SK-N-SH treated with all-trans-retinoic acid at 6 μM for 48 hours (cell line): ENCODE results near the gene ANO6.
A peak's percentile ranks its signal among the peaks of the same experiment; 100 is the strongest.

Experiments used
- ATAC-seq: fragments of 200-7000 bp; cut with Tn5 transposase; 3 replicates; pipeline ENCODE4 v1.9.1; 2020; ENCODE audit warnings: mild to moderate bottlenecking, moderate library complexity
- ARNTL ChIP-seq: fragments of 450-650 bp; formaldehyde crosslinking; IDR thresholded peaks from 2 replicates; pipeline ENCODE4 v1.5.0; 2020; ENCODE audit warnings: low read depth, mild to moderate bottlenecking, moderate library complexity, borderline replicate concordance
- BACH2 ChIP-seq: fragments of 250-450 bp; sonication (Bioruptor Pico); IDR thresholded peaks from 2 replicates; pipeline ENCODE4 v1.9.0; 2021; ENCODE audit warnings: mild to moderate bottlenecking, borderline replicate concordance
- CSDC2 ChIP-seq: fragments of 250-450 bp; sonication (Bioruptor Pico); IDR thresholded peaks from 2 replicates; pipeline ENCODE4 v1.5.0; 2020; ENCODE audit warnings: mild to moderate bottlenecking, moderate library complexity
- ESRRG ChIP-seq: fragments of 250-450 bp; sonication (Bioruptor Pico); IDR thresholded peaks from 2 replicates; pipeline ENCODE4 v1.6.1; 2021; ENCODE audit warnings: mild to moderate bottlenecking
- GLIS3 ChIP-seq: fragments of 250-450 bp; sonication (Bioruptor Pico); IDR thresholded peaks from 2 replicates; pipeline ENCODE4 v1.5.0; 2020; ENCODE audit warnings: mild to moderate bottlenecking, moderate library complexity
- ISL1 ChIP-seq: fragments of 250-450 bp; sonication (Bioruptor Pico); IDR thresholded peaks from 2 replicates; pipeline ENCODE4 v2.1.2; 2022; ENCODE audit warnings: mild to moderate bottlenecking, moderate library complexity
- OSR1 ChIP-seq: fragments of 250-450 bp; sonication (Bioruptor Pico); IDR thresholded peaks from 2 replicates; pipeline ENCODE4 v1.8.0; 2022; ENCODE audit warnings: moderate library complexity, mild to moderate bottlenecking, inconsistent platforms
- PPARA ChIP-seq: fragments of 250-450 bp; sonication (Bioruptor Pico); IDR thresholded peaks from 2 replicates; pipeline ENCODE4 v1.5.0; 2020; ENCODE audit warnings: mild to moderate bottlenecking, borderline replicate concordance
- RARB ChIP-seq: fragments of 250-450 bp; sonication (Bioruptor Pico); IDR thresholded peaks from 2 replicates; pipeline ENCODE4 v1.8.0; 2021; ENCODE audit warnings: mild to moderate bottlenecking, moderate library complexity
- SNAI2 ChIP-seq: fragments of 250-450 bp; sonication (Bioruptor Pico); IDR thresholded peaks from 2 replicates; pipeline ENCODE4 v1.5.0; 2020; ENCODE audit warnings: mild to moderate bottlenecking, moderate library complexity
- TCF4 ChIP-seq: fragments of 250-450 bp; sonication (Bioruptor Pico); IDR thresholded peaks from 2 replicates; pipeline ENCODE4 v1.8.0; 2021; ENCODE audit warnings: mild to moderate bottlenecking, moderate library complexity, borderline replicate concordance
- TOX ChIP-seq: fragments of 250-450 bp; sonication (Bioruptor Pico); IDR thresholded peaks from 2 replicates; pipeline ENCODE4 v1.8.0; 2021; ENCODE audit warnings: mild to moderate bottlenecking, moderate library complexity, borderline replicate concordance
- ZC3H10 ChIP-seq: fragments of 250-450 bp; sonication (Bioruptor Pico); IDR thresholded peaks from 2 replicates; pipeline ENCODE4 v1.5.1; 2021; ENCODE audit warnings: mild to moderate bottlenecking, moderate library complexity
- ZFP3 ChIP-seq: fragments of 250-450 bp; sonication (Bioruptor Pico); IDR thresholded peaks from 2 replicates; pipeline ENCODE4 v1.5.0; 2020; ENCODE audit warnings: mild to moderate bottlenecking, moderate library complexity
- ZFP30 ChIP-seq: fragments of 450-650 bp; formaldehyde crosslinking; IDR thresholded peaks from 2 replicates; pipeline ENCODE4 v1.5.0; 2022; ENCODE audit warnings: mild to moderate bottlenecking, moderate library complexity
- ZNF565 ChIP-seq: fragments of 450-650 bp; formaldehyde crosslinking; conservative IDR thresholded peaks from 2 replicates; pipeline ENCODE4 v1.5.0; 2020; ENCODE audit warnings: low read depth, mild to moderate bottlenecking, moderate library complexity
- ZNF70 ChIP-seq: fragments of 450-650 bp; formaldehyde crosslinking; IDR thresholded peaks from 2 replicates; pipeline ENCODE4 v1.5.0; 2020; ENCODE audit warnings: mild to moderate bottlenecking, moderate library complexity
- ZNF8 ChIP-seq: fragments of 450-650 bp; formaldehyde crosslinking; IDR thresholded peaks from 2 replicates; pipeline ENCODE4 v1.5.0; 2020; ENCODE audit warnings: mild to moderate bottlenecking, moderate library complexity
- TF ChIP-seq, protein P1 (sequence below): fragments of 250-450 bp; sonication (Bioruptor Pico); IDR thresholded peaks from 2 replicates; pipeline ENCODE4 v1.5.1; 2021; ENCODE audit warnings: mild to moderate bottlenecking, moderate library complexity
- TF ChIP-seq, protein P2 (sequence below): fragments of 250-450 bp; sonication (Bioruptor Pico); IDR thresholded peaks from 2 replicates; pipeline ENCODE4 v1.8.0; 2020; ENCODE audit warnings: mild to moderate bottlenecking, moderate library complexity, borderline replicate concordance
- TF ChIP-seq, protein P3 (sequence below): fragments of 250-450 bp; sonication (Bioruptor Pico); IDR thresholded peaks from 2 replicates; pipeline ENCODE4 v1.8.0; 2021; ENCODE audit warnings: low read depth, mild to moderate bottlenecking, moderate library complexity, borderline replicate concordance
- TF ChIP-seq, protein P4 (sequence below): fragments of 250-450 bp; sonication (Bioruptor Pico); IDR thresholded peaks from 2 replicates; pipeline ENCODE4 v1.5.0; 2020; ENCODE audit warnings: mild to moderate bottlenecking, moderate library complexity
- TF ChIP-seq, protein P5 (sequence below): fragments of 250-450 bp; sonication (Bioruptor Pico); IDR thresholded peaks from 2 replicates; pipeline ENCODE4 v1.5.1; 2020; ENCODE audit warnings: low read depth, mild to moderate bottlenecking, moderate library complexity

ANO6 gene

DNA sequence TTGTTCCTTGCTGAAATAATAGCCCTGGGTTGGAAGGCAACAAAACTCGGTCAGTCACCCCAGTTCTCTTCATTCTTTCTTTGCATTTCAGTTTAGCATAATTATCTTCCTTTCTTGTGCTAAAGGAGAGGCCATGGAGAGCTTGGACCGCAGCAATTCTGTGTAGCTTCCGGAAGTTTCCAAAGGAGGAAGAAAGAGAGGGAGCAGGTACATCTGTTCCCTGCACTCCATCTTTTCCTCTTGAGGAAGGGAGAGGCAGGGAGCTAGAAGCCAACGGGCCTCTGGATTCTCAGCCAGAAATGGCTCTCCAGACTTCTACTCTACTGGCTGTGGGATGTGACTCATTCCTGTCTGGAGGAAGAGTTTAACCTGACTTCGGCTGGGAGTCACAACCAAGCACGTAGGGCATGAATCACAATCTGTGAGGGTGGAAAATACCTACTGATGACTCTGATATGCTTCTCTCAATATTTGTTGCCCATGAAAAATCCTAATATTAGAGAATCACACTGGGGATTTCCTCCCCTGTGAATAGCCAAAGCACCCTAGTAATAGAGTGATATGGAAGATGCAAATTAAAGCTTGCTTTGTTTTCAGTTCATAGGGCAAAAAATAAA lies 17.0 kb downstream of the ANO6 start:
- TF ChIP-seq ZNF8 (CRISPR knock-in tag) (no peak), TOX (0 out of 2 replicates have a peak, but pooled peaks have one; percentile 17), OSR1 (CRISPR knock-in tag) (no peak), ZFP3 (CRISPR knock-in tag) (peak; percentile 72; the same call in 1 of the 2 replicates), ZC3H10 (CRISPR knock-in tag) (peak; percentile 56; the same call in 1 of the 2 replicates), ISL1 (CRISPR knock-in tag) (peak; percentile 62), CSDC2 (CRISPR knock-in tag) (peak; percentile 50; the same call in 1 of the 2 replicates), RARB (CRISPR knock-in tag) (no peak), SNAI2 (CRISPR knock-in tag) (0 out of 2 replicates have a peak, but pooled peaks have one; percentile 14), TCF4 (CRISPR knock-in tag) (no peak)
- TF ChIP-seq, protein P1, sequence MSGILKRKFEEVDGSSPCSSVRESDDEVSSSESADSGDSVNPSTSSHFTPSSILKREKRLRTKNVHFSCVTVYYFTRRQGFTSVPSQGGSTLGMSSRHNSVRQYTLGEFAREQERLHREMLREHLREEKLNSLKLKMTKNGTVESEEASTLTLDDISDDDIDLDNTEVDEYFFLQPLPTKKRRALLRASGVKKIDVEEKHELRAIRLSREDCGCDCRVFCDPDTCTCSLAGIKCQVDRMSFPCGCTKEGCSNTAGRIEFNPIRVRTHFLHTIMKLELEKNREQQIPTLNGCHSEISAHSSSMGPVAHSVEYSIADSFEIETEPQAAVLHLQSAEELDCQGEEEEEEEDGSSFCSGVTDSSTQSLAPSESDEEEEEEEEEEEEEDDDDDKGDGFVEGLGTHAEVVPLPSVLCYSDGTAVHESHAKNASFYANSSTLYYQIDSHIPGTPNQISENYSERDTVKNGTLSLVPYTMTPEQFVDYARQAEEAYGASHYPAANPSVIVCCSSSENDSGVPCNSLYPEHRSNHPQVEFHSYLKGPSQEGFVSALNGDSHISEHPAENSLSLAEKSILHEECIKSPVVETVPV, result no peak
- peak; percentile 78 for ATAC-seq

DNA sequence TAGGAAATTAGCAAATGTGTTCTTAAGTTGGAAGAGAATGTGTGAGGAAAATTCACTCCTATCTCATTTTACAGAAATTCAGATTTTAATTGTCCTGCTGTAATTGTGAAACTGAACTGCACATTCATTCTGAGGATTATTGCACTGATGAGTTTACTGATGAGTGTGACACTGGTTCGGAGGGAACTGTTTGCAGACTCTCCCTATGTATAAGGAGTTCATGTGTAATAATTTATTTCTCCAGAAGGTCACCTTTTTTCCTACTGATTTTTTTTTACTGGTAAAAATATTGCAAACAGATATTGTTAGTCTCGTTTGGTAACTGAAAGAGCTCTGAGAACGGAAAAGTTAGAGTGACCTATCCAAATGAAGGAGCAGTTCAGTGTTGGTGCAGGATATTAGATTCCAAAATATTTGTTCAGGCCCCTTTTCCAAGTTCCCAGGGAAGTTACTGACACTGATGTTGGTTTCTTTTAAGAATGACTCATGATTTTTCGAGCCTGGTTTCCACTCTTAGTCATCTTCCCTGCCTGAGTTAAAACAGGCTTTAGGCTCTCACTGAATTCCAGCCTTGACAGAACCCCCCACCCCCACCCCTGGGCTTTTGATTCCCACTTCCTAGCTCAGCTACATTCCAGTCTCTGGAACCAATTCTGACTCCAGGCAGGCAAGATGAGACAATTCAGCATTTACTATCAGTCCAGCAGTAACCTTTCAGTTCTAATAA lies 18.4 kb downstream of the ANO6 start:
- TF ChIP-seq TCF4 (CRISPR knock-in tag) (peak; percentile 48; the same call in 1 of the 2 replicates), OSR1 (CRISPR knock-in tag) (no peak), BACH2 (CRISPR knock-in tag) (no peak), ZNF70 (CRISPR knock-in tag) (no peak), CSDC2 (CRISPR knock-in tag) (0 out of 2 replicates have a peak, but pooled peaks have one; percentile 40), RARB (CRISPR knock-in tag) (no peak), ESRRG (no peak), PPARA (CRISPR knock-in tag) (no peak), ZFP3 (CRISPR knock-in tag) (no peak), TOX (0 out of 2 replicates have a peak, but pooled peaks have one; percentile 49), ZC3H10 (CRISPR knock-in tag) (peak; percentile 39; the same call in 1 of the 2 replicates), ZNF8 (CRISPR knock-in tag) (no peak), ARNTL (CRISPR knock-in tag) (no peak), SNAI2 (CRISPR knock-in tag) (no peak), ZFP30 (CRISPR knock-in tag) (no peak), ISL1 (CRISPR knock-in tag) (peak; percentile 88), ZNF565 (no peak), GLIS3 (CRISPR knock-in tag) (no peak)
- TF ChIP-seq, protein P2, sequence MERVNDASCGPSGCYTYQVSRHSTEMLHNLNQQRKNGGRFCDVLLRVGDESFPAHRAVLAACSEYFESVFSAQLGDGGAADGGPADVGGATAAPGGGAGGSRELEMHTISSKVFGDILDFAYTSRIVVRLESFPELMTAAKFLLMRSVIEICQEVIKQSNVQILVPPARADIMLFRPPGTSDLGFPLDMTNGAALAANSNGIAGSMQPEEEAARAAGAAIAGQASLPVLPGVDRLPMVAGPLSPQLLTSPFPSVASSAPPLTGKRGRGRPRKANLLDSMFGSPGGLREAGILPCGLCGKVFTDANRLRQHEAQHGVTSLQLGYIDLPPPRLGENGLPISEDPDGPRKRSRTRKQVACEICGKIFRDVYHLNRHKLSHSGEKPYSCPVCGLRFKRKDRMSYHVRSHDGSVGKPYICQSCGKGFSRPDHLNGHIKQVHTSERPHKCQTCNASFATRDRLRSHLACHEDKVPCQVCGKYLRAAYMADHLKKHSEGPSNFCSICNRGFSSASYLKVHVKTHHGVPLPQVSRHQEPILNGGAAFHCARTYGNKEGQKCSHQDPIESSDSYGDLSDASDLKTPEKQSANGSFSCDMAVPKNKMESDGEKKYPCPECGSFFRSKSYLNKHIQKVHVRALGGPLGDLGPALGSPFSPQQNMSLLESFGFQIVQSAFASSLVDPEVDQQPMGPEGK (CRISPR knock-in tag), result peak; percentile 88
- TF ChIP-seq, protein P3, sequence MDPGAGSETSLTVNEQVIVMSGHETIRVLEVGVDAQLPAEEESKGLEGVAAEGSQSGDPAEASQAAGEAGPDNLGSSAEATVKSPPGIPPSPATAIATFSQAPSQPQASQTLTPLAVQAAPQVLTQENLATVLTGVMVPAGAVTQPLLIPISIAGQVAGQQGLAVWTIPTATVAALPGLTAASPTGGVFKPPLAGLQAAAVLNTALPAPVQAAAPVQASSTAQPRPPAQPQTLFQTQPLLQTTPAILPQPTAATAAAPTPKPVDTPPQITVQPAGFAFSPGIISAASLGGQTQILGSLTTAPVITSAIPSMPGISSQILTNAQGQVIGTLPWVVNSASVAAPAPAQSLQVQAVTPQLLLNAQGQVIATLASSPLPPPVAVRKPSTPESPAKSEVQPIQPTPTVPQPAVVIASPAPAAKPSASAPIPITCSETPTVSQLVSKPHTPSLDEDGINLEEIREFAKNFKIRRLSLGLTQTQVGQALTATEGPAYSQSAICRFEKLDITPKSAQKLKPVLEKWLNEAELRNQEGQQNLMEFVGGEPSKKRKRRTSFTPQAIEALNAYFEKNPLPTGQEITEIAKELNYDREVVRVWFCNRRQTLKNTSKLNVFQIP (CRISPR knock-in tag), result no peak
- TF ChIP-seq, protein P4, sequence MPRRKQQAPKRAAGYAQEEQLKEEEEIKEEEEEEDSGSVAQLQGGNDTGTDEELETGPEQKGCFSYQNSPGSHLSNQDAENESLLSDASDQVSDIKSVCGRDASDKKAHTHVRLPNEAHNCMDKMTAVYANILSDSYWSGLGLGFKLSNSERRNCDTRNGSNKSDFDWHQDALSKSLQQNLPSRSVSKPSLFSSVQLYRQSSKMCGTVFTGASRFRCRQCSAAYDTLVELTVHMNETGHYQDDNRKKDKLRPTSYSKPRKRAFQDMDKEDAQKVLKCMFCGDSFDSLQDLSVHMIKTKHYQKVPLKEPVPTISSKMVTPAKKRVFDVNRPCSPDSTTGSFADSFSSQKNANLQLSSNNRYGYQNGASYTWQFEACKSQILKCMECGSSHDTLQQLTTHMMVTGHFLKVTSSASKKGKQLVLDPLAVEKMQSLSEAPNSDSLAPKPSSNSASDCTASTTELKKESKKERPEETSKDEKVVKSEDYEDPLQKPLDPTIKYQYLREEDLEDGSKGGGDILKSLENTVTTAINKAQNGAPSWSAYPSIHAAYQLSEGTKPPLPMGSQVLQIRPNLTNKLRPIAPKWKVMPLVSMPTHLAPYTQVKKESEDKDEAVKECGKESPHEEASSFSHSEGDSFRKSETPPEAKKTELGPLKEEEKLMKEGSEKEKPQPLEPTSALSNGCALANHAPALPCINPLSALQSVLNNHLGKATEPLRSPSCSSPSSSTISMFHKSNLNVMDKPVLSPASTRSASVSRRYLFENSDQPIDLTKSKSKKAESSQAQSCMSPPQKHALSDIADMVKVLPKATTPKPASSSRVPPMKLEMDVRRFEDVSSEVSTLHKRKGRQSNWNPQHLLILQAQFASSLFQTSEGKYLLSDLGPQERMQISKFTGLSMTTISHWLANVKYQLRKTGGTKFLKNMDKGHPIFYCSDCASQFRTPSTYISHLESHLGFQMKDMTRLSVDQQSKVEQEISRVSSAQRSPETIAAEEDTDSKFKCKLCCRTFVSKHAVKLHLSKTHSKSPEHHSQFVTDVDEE (CRISPR knock-in tag), result no peak
- TF ChIP-seq, protein P1, result no peak
- TF ChIP-seq, protein P5, sequence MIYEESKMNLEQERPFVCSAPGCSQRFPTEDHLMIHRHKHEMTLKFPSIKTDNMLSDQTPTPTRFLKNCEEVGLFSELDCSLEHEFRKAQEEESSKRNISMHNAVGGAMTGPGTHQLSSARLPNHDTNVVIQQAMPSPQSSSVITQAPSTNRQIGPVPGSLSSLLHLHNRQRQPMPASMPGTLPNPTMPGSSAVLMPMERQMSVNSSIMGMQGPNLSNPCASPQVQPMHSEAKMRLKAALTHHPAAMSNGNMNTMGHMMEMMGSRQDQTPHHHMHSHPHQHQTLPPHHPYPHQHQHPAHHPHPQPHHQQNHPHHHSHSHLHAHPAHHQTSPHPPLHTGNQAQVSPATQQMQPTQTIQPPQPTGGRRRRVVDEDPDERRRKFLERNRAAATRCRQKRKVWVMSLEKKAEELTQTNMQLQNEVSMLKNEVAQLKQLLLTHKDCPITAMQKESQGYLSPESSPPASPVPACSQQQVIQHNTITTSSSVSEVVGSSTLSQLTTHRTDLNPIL, result 0 out of 2 replicates have a peak, but pooled peaks have one; percentile 42
- ATAC-seq, result peak; percentile 82
